Measurements from ENCODE around the gene PLEKHG3. TPM values are rescaled to one million over a fixed set of nuclear protein-coding genes. Genes with fewer than 3 reads are reported as not detected.

The PLEKHG3 gene
- total RNA-seq, 1 donor from 2014 or later, result 12.6 TPM

- Histone ChIP-seq H3K9me3 (ENCODE audit: low read depth) (peaks cover 29% of the 10 kb centered on the region), H3K79me2 (ENCODE audit: low read depth) (peaks cover 92% of the 10 kb centered on the region), H3K4me3 (no peak overlapping the region), H3K4me2 (no peak overlapping the region), H3K36me3 (peaks cover 23% of the 10 kb centered on the region), H3K27ac (no peak overlapping the region), H4K20me1 (ENCODE audit: low read depth) (peaks cover 58% of the 10 kb centered on the region), H2AFZ (replicated peaks) (no peak overlapping the region), H3F3A (ENCODE audit: low read depth) (peaks cover 69% of the 10 kb centered on the region), H3K9ac (no peak overlapping the region), H3K4me1 (peaks cover 45% of the 10 kb centered on the region), H3K27me3 (no peaks in the 10 kb centered on the region)
- TF ChIP-seq EZH2 (IDR thresholded peaks at IDR 0.05) (no peak), EZH2phosphoT487 (IDR thresholded peaks at IDR 0.05) (no peak), CTCF (IDR thresholded peaks at IDR 0.05) (no peak)
- H3K27me3 Mint-ChIP-seq (ENCODE audit: insufficient read depth, low read depth), result peaks cover 15% of the 10 kb centered on the region
- H3K27ac Mint-ChIP-seq, result no peak overlapping the region
- no peak overlapping the region for H3K4me3 Mint-ChIP-seq
- DNase-seq (ENCODE audit: low spot score), result no peak
- H3K4me1 Mint-ChIP-seq, result peaks cover 47% of the 10 kb centered on the region
- peaks cover 26% of the 10 kb centered on the region for H3K36me3 Mint-ChIP-seq
- H3K9me3 Mint-ChIP-seq, result peaks cover 34% of the 10 kb centered on the region
These were observed 6.8 kb downstream of the PLEKHG3 start for GRCh38 chr14:64711039-64711438.

DNA sequence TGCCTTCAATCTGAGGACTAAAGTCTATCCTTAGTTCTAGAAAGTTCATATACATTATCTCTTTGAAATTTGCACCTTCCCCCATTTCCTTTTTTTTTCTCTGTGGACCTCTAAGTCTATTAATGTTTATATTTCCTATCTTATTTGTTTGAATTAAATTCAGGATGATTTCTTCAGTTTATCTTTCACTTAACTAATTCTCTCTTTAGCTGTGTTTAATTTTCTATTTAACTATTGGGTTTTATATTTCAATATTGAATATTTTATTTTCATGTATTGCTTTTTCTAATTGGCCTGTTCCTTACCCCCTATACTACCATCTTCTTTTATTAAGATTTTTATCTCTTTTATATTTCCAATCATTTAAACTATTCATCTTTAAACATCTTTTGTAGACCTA, 9.5 kb downstream of the PLEKHG3 start:
- Histone ChIP-seq H3K4me2 (no peak overlapping the region), H3K9me3 (ENCODE audit: low read depth) (peaks cover 29% of the 10 kb centered on the region), H3K4me1 (peaks cover 43% of the 10 kb centered on the region), H3K27me3 (no peaks in the 10 kb centered on the region), H3K36me3 (peaks cover 23% of the 10 kb centered on the region), H3F3A (ENCODE audit: low read depth) (peaks cover 48% of the 10 kb centered on the region), H2AFZ (replicated peaks) (no peak overlapping the region), H3K79me2 (ENCODE audit: low read depth) (peaks cover 98% of the 10 kb centered on the region), H3K27ac (no peak overlapping the region), H3K4me3 (no peak overlapping the region), H4K20me1 (ENCODE audit: low read depth) (peaks cover 58% of the 10 kb centered on the region), H3K9ac (no peak overlapping the region)
- peaks cover 41% of the 10 kb centered on the region for H3K4me1 Mint-ChIP-seq
- TF ChIP-seq CTCF (IDR thresholded peaks at IDR 0.05) (no peak), EZH2 (IDR thresholded peaks at IDR 0.05) (no peak), EZH2phosphoT487 (IDR thresholded peaks at IDR 0.05) (no peak)
- H3K4me3 Mint-ChIP-seq, result no peak overlapping the region
- H3K9me3 Mint-ChIP-seq, result peaks cover 34% of the 10 kb centered on the region
- H3K27me3 Mint-ChIP-seq (ENCODE audit: insufficient read depth, low read depth), result peaks cover 20% of the 10 kb centered on the region
- no peak overlapping the region for H3K27ac Mint-ChIP-seq
- DNase-seq (ENCODE audit: low spot score), result no peak
- H3K36me3 Mint-ChIP-seq, result peaks cover 29% of the 10 kb centered on the region

DNA sequence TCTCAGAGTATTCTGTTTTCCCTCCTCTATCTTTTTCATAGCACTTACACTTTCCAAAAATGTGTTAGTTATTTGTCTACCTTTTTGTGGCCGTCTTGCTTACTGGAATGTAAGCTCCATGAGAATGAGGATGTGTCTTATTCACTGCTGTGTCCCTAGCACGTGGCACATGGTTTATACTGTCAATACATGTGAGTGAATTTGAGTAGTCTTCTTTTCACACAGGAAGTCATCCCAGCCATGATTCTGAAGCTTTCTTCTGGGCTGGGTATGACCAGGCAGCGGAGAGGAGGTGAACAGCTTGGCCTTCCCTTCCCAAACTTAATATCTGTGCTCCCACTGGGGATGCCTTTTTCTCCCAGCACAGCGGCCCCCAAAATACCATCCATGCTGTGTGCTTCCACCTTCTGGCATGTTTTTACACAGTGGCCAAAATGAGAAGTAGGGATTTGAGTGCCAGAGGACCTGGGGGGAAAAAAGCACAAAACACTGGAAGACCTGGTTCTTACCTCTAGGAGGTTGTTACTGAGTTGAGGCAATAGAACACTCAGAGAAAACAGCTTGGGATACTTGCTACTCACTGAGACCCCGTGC, 10.3 kb downstream of the PLEKHG3 start:
- no peak for TF ChIP-seq CTCF (IDR thresholded peaks at IDR 0.05)
- no peak for TF ChIP-seq EZH2phosphoT487 (IDR thresholded peaks at IDR 0.05)
- no peak for TF ChIP-seq EZH2 (IDR thresholded peaks at IDR 0.05)
- Histone ChIP-seq H3K4me1 (peaks cover 36% of the 10 kb centered on the region), H3K27me3 (no peaks in the 10 kb centered on the region), H3K36me3 (peaks cover 23% of the 10 kb centered on the region), H3F3A (ENCODE audit: low read depth) (peaks cover 39% of the 10 kb centered on the region), H3K4me2 (no peak overlapping the region), H3K9me3 (ENCODE audit: low read depth) (peaks cover 29% of the 10 kb centered on the region), H3K79me2 (ENCODE audit: low read depth) (peaks cover 98% of the 10 kb centered on the region), H3K27ac (no peak overlapping the region), H3K9ac (no peak overlapping the region), H3K4me3 (no peak overlapping the region), H4K20me1 (ENCODE audit: low read depth) (peaks cover 58% of the 10 kb centered on the region), H2AFZ (replicated peaks) (no peak overlapping the region)
- Mint-ChIP-seq H3K27me3 (ENCODE audit: insufficient read depth, low read depth) (peaks cover 18% of the 10 kb centered on the region), H3K9me3 (peaks cover 34% of the 10 kb centered on the region), H3K4me1 (peaks cover 33% of the 10 kb centered on the region), H3K4me3 (no peak overlapping the region), H3K36me3 (peaks cover 32% of the 10 kb centered on the region), H3K27ac (no peak overlapping the region)
- DNase-seq (ENCODE audit: low spot score), result no peak

All from neural progenitor cell (in vitro differentiated cells).